Peyer's patch (tissue), 4 donors: ENCODE measurements around the gene ST6GAL1. TPM values are rescaled to one million over a fixed set of nuclear protein-coding genes. Genes with fewer than 3 reads are reported as not detected.

Experiments used
- DNase-seq, 3 donors: peaks; one replicate each; pipeline ENCODE4 v3.0.0-alpha.2; 2017 to 2019
- H3K27ac ChIP-seq, 4 donors: fragments of 200-600 bp; sonication (generic); one replicate each; pipeline ENCODE4 v1.5.1; 2016 to 2019
- H3K27me3 ChIP-seq, 2 donors: fragments of 200-600 bp; sonication (generic); one replicate each; pipeline ENCODE4 v1.5.1; 2019
- H3K36me3 ChIP-seq, 3 donors: fragments of 200-600 bp; sonication (generic); one replicate each; pipeline ENCODE4 v1.5.1; 2016 to 2019
- H3K4me1 ChIP-seq, 4 donors: fragments of 200-600 bp; sonication (generic); one replicate each; pipeline ENCODE4 v1.5.1; 2016 to 2019
- H3K4me3 ChIP-seq, 4 donors: fragments of 200-600 bp; sonication (generic); 1 replicate in 3 of 4; 2 replicates in 1 of 4; pipeline ENCODE4 v1.5.1; 2016 to 2019; ENCODE audit warnings: mild to moderate bottlenecking in 1 of 4
- H3K9me3 ChIP-seq, 4 donors: fragments of 200-600 bp; sonication (generic); one replicate each; pipeline ENCODE4 v1.5.1; 2016 to 2019; ENCODE audit warnings: mild to moderate bottlenecking in 1 of 4
- POLR2A ChIP-seq, 2 donors: fragments of 450-650 bp; IDR thresholded peaks; one replicate each; pipeline ENCODE4 v1.5.1; 2017; ENCODE audit warnings: antibody characterized with exemption in 2 of 2, mild to moderate bottlenecking in 2 of 2, moderate library complexity in 2 of 2
- total RNA-seq, 4 donors: library from RNA; depleted of rRNA; stranded (reverse); fragments of >200 nt; gene quantifications; one replicate each; pipeline ENCODE4 v1.1.0, GENCODE V29; 2016
- TF ChIP-seq, protein P1 (sequence below), 6 experiments: fragments of 450-650 bp in 4 of 6; fragments of 200-600 bp in 2 of 6; sonication (generic) in 1 of 6; IDR thresholded peaks; one replicate each; pipeline ENCODE4 v1.5.1; 2017 to 2019; ENCODE audit warnings: antibody characterized with exemption in 6 of 6, mild to moderate bottlenecking in 3 of 6, moderate library complexity in 1 of 6

ST6GAL1 gene
- total RNA-seq, 4 donors from 2014 or later: 3.7 to 96.6 (median 14.9) TPM

DNA sequence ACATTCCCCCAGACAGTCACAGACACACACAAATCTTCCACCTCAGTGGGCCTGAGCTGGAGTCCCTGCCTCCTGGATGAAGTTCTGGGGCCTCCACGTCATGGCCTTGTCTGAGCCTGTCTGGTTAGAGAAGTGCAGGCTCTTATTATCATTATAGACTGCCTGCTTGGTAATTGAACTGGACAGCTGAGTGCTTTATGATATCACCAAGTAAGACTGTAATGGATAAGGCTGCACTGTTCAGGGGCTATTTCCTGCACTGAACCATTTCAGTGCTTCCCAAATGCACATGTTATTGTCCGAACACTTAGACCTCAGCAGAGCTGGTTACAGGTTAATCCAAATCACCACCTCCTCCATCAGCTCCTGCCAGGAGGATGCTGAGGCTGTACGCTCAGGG, 8.7 kb upstream of the ST6GAL1 start:
- Histone ChIP-seq H3K4me1 (no peaks in the 10 kb centered on the region), H3K9me3 (no peaks in the 10 kb centered on the region), H3K4me3 (no peak overlapping the region), H3K36me3 (no peaks in the 10 kb centered on the region), H3K27ac (no peak overlapping the region), H3K27me3 (no peaks in the 10 kb centered on the region)
- no peak for DNase-seq
- no peak for TF ChIP-seq POLR2A (IDR thresholded peaks at IDR 0.05)
- TF ChIP-seq, protein P1, sequence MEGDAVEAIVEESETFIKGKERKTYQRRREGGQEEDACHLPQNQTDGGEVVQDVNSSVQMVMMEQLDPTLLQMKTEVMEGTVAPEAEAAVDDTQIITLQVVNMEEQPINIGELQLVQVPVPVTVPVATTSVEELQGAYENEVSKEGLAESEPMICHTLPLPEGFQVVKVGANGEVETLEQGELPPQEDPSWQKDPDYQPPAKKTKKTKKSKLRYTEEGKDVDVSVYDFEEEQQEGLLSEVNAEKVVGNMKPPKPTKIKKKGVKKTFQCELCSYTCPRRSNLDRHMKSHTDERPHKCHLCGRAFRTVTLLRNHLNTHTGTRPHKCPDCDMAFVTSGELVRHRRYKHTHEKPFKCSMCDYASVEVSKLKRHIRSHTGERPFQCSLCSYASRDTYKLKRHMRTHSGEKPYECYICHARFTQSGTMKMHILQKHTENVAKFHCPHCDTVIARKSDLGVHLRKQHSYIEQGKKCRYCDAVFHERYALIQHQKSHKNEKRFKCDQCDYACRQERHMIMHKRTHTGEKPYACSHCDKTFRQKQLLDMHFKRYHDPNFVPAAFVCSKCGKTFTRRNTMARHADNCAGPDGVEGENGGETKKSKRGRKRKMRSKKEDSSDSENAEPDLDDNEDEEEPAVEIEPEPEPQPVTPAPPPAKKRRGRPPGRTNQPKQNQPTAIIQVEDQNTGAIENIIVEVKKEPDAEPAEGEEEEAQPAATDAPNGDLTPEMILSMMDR (IDR thresholded peaks at IDR 0.05): no peak

DNA sequence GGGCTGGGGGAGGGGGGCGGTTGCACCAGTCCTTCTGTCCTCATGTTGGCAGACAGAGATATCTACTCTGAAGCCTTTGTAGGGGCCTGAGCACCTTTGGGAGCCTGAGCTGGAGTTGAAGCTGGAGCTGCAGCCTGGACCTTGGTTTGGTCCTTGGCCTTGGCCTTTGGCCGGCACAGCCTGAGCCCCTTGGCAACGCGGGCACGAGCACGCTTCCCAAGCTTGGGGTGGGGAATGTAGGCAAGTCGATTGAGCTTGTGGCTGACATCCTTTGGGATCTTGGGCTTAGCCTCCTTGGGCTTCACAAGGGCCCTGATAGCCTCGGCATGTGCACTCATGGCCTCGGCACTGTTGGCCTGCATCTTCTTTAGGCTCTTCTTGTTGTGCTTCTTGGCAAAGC, 8.1 kb upstream of the ST6GAL1 start:
- TF ChIP-seq POLR2A (IDR thresholded peaks at IDR 0.05): no peak
- TF ChIP-seq, protein P1 (IDR thresholded peaks at IDR 0.05): no peak
- no peaks in the 10 kb centered on the region for H3K27me3 ChIP-seq
- H3K9me3 ChIP-seq: no peaks in the 10 kb centered on the region
- H3K36me3 ChIP-seq: no peaks in the 10 kb centered on the region
- H3K4me3 ChIP-seq: no peak overlapping the region
- DNase-seq: no peak
- H3K27ac ChIP-seq: no peak overlapping the region
- H3K4me1 ChIP-seq: no peaks in the 10 kb centered on the region

DNA sequence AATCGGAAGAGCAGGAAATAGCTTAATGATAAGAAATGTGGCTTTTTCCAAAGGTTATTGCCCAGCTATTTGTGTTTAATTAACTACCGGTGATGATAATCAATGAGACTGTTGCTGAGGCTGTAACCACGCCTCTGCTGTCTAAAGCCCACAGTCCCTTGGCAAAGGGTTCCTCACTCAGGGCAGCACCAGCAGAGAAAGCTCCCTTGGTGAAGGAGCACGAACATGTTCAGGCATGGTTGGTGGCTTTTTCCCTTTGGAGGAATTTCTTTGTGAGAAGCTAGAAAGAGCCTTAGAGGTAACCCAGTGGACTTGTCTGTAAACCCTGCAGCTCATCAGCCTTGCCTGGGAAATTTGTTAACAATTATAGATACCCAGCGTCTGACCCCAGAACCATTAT, 7.5 kb upstream of the ST6GAL1 start:
- TF ChIP-seq POLR2A (IDR thresholded peaks at IDR 0.05): no peak
- no peaks in the 10 kb centered on the region for H3K36me3 ChIP-seq
- H3K9me3 ChIP-seq: no peaks in the 10 kb centered on the region
- no peaks in the 10 kb centered on the region for H3K27me3 ChIP-seq
- H3K27ac ChIP-seq: no peak overlapping the region
- no peaks in the 10 kb centered on the region for H3K4me1 ChIP-seq
- H3K4me3 ChIP-seq: no peak overlapping the region
- DNase-seq: no peak

DNA sequence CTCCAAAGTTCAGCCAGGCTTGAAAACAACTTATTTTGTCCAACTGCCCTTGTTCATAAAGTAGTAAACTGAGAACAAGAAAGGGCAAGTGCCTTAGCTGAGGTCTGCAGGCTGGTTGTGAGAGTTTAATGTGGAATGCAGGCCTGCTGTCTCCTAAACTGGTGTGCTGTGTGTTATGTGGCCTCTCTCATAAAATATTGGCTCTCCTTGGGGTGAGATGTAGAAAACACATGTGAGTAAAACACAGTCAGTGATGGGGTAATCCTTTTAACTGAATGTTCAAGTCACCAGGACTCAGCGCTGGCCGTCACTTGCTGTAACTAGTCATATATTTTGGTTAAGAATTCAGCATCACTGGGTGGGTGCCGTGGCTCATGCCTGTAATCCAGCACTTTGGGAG, 7.1 kb upstream of the ST6GAL1 start:
- Histone ChIP-seq H3K4me3 (no peak overlapping the region), H3K9me3 (no peaks in the 10 kb centered on the region), H3K27me3 (no peaks in the 10 kb centered on the region), H3K4me1 (no peaks in the 10 kb centered on the region), H3K27ac (no peak overlapping the region), H3K36me3 (no peaks in the 10 kb centered on the region)
- DNase-seq: no peak
- TF ChIP-seq, protein P1 (IDR thresholded peaks at IDR 0.05): no peak
- no peak for TF ChIP-seq POLR2A (IDR thresholded peaks at IDR 0.05)

DNA sequence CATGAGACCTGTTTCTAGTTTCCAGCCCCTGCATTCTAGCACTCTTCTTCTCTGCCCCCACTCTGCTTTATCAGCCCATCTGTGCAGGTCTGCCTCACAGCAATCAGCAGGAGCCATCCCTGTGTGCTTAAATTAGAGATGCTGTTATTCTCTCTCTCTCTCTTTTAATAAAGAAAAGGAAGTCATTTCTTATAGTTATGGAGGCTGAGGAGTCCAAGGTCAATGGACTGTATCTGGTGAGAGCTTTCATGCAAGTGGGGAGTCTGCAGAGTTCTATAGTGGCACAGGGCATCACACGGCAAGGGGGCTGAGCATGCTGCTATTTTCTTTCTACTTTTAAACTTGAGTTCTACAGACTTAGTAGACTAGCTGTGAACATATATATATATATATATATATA, 4.5 kb upstream of the ST6GAL1 start:
- Histone ChIP-seq H3K4me1 (peaks cover 0 to 3% (median 0%) of the 10 kb centered on the region in 4 donors), H3K9me3 (no peaks in the 10 kb centered on the region), H3K27ac (no peak overlapping the region), H3K4me3 (no peak overlapping the region), H3K27me3 (no peaks in the 10 kb centered on the region), H3K36me3 (no peaks in the 10 kb centered on the region)
- DNase-seq: no peak
- no peak for TF ChIP-seq POLR2A (IDR thresholded peaks at IDR 0.05)
- TF ChIP-seq, protein P1 (IDR thresholded peaks at IDR 0.05): no peak

DNA sequence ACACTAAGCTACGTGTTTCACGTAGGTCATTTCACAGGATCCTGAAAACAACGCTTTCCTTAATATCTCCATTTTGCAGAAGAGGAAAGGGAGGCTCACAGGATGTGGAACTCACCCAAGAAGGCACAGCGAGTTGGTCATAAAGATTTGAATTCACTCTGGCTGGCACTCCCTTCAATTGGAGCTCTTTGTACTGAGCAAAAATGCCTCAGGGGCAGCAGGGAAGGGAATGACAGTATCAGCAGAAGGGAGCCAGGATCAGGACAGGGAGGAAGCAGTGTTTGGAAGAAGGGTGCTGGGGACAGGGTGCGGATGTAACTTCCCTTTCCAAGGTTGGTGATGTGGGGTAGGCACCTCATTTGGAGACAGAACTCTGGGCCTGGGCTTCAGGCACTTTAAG, 1.1 kb upstream of the ST6GAL1 start:
- Histone ChIP-seq H3K9me3 (no peaks in the 10 kb centered on the region), H3K4me3 (no peak overlapping the region), H3K27me3 (no peaks in the 10 kb centered on the region), H3K27ac (no peak overlapping the region), H3K36me3 (no peaks in the 10 kb centered on the region), H3K4me1 (peaks cover 0 to 14% (median 0%) of the 10 kb centered on the region in 4 donors)
- TF ChIP-seq, protein P1 (IDR thresholded peaks at IDR 0.05): no peak
- no peak for TF ChIP-seq POLR2A (IDR thresholded peaks at IDR 0.05)
- no peak for DNase-seq
